ENCODE data around the gene STOML3. TPM values are rescaled to one million over a fixed set of nuclear protein-coding genes. Genes with fewer than 3 reads are reported as not detected.

The STOML3 gene, protein sequence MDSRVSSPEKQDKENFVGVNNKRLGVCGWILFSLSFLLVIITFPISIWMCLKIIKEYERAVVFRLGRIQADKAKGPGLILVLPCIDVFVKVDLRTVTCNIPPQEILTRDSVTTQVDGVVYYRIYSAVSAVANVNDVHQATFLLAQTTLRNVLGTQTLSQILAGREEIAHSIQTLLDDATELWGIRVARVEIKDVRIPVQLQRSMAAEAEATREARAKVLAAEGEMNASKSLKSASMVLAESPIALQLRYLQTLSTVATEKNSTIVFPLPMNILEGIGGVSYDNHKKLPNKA
- total RNA-seq = not detected in 2 replicates

DNA sequence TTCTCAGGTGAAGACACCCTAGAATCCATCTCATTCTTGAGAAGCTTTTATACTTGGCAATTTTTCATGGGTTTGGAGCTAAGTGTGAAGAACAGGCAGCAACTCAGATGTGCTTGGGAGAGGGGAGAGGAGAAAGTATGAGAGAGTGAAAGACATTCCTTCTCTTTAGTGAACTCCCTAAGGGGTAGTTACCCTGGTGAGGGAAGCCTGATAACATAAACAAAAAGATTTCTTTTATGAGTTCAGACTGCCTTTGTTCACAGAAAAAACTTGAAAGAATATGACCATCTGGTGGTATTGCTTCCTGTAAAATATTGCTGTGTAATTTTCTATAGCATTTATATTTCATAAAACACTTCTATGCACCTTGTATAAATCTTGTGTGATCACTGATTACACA lies at the start of gene STOML3:
Gene STOML3 (minus strand): TSS at position 139 of the 400 bp plus-strand sequence. CDS start 110 bp downstream, at position 29.

DNA sequence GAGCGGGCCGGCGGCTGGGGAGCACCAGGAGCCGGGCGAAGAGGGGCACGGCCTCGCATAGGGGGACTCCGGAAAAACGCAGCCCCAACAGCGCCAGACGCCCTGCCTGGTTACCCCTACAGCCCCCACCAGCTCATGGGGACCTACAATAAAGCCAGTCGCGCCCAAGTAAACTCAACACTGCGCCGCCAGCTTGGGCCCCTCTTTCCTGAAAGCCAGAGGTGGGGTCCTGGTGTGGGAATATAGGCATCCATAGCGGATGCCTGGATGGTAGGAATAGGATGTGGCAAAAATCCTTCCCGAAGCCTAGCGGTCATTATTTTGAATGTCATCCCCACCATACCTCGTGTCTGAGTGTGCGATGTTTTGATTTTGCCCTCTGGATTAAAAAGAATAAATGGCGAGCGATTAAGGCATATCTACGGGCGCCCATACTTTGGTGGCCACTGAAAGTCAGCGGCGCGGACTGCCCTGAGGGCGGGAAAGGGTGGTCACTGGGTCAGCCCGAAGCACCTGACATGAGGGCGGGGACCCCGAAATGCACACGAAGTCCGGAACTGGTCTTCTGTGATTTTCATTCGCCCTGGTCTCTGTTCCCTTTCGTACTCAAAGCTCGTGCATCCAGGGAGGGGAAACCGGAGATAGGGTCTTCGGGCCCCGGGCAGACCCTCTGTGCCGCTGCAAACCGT lies 47.4 kb upstream of the STOML3 start, which contains the start of the genes NHLRC3 and PROSER1:
Gene NHLRC3 (plus strand): TSS at position 577 of the 689 bp plus-strand sequence. CDS start 184 bp downstream, outside the sequence.
Gene PROSER1 (minus strand): TSS at position 210 of the 689 bp plus-strand sequence. CDS start 847 bp downstream, outside the sequence.

Other genes starting within 250 kb of the STOML3 start
- gene PROSER1, start 47.3 kb upstream of the STOML3 start, total RNA-seq = 4.0 and 9.1 TPM in 2 replicates
- gene NHLRC3, start 47.6 kb upstream of the STOML3 start, total RNA-seq = 4.9 and 6.9 TPM in 2 replicates